PFSK-1 (cell line): Measurements from ENCODE around the gene APOBEC3B.

Experiments
- FOXP2 ChIP-seq: optimal IDR thresholded peaks from 2 replicates; pipeline ENCODE3; 2011; ENCODE audit warnings: borderline replicate concordance, control low read depth, inconsistent platforms; ENCODE audit not compliant: insufficient read depth; ENCODE audit errors: extremely low read length, extremely low read depth
- POLR2AphosphoS5 ChIP-seq: IDR thresholded peaks from 2 replicates; pipeline ENCODE4 v1.6.1; 2012; ENCODE audit warnings: low read depth, mild to moderate bottlenecking, control low read depth, low read length, moderate library complexity
- REST ChIP-seq, 2 experiments: IDR thresholded peaks; 2 replicates each; pipeline versions ENCODE4 v1.6.1 to v1.8.0; 2011 to 2012; ENCODE audit warnings: low read depth in 2 of 2, low read length in 2 of 2, control low read depth in 1 of 2, inconsistent platforms in 1 of 2, mild to moderate bottlenecking in 1 of 2, moderate library complexity in 1 of 2; ENCODE audit not compliant: insufficient read depth in 1 of 2
- SIN3A ChIP-seq: IDR thresholded peaks from 2 replicates; pipeline ENCODE4 v1.6.1; 2012; ENCODE audit warnings: mild to moderate bottlenecking, low read length, moderate library complexity, borderline replicate concordance; ENCODE audit not compliant: insufficient read depth
- TAF1 ChIP-seq: IDR thresholded peaks from 2 replicates; pipeline ENCODE4 v1.6.1; 2012; ENCODE audit warnings: low read length, control low read depth, borderline replicate concordance; ENCODE audit not compliant: insufficient read depth

Gene APOBEC3B

GRCh38 chr22:38973289-38974169 is 8.6 kb upstream of the APOBEC3B start:
- no peak for TF ChIP-seq REST (IDR thresholded peaks at IDR 0.05; ENCODE audit: insufficient read depth in 1 of 2, low read depth in 2 of 2, low read length in 2 of 2)
- TF ChIP-seq POLR2AphosphoS5, result no peak
- no peak for TF ChIP-seq FOXP2

DNA sequence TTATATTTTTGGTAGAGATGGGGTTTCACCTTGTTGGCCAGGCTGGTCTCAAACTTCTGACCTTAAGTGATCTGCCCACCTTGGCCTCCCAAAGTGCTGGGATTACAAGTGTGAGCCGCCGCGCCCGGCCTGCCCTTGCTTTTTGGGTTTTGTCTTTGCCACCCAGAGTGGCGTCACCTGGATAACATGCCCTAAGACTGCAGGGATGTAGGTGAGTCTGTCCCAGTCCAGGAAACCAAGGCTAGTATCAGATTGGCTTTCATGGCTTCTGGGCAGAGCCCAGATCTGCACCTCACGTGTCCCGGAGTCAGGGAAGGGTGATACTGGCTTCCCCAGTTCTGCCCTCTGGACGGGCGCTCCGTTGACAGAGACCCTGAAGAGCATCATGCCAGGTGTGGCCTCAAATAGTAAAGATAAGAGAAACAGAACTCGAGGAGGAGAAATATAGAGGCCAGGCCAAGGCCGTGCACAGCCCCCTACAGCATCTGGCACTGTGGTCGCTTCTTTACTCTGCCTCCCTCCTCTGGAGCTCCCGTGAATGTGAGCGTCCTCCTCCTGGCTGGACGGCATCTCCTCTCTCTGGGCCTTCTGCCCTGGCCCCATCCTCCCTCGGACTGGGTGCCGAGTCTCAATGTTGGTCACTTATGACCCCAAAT is 7.8 kb upstream of the APOBEC3B start:
- TF ChIP-seq SIN3A (no peak), FOXP2 (no peak), POLR2AphosphoS5 (no peak), TAF1 (no peak), REST (IDR thresholded peaks at IDR 0.05; ENCODE audit: insufficient read depth in 1 of 2, low read depth in 2 of 2, low read length in 2 of 2) (no peak)

DNA sequence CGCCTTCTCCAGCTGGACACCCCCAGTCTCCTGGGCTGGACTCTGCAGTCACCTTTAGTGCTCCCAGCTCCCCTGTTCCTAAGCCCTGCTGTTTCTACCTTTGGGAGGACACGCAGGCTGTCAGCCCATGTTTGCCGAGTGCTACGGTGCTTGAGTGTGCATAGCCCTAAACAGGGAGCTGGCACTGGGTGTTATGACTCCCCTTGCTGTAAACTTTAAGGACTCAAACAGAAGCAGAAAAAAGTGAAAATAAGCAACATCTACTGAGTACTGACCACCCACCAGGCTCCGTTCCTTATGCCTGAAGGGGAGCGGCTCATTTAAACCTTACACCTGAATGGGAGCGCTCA is 7.3 kb upstream of the APOBEC3B start:
- TF ChIP-seq FOXP2 (no peak), POLR2AphosphoS5 (no peak), SIN3A (no peak), REST (IDR thresholded peaks at IDR 0.05; ENCODE audit: insufficient read depth in 1 of 2, low read depth in 2 of 2, low read length in 2 of 2) (no peak), TAF1 (no peak)

- no peak for TF ChIP-seq SIN3A
- no peak for TF ChIP-seq REST (IDR thresholded peaks at IDR 0.05; ENCODE audit: insufficient read depth in 1 of 2, low read depth in 2 of 2, low read length in 2 of 2)
- TF ChIP-seq TAF1, result no peak
- no peak for TF ChIP-seq POLR2AphosphoS5
- TF ChIP-seq FOXP2, result no peak
These were observed 849 bp upstream of the APOBEC3B start for GRCh38 chr22:38981005-38981991.
